GM13976 (cell line): ENCODE data around the gene FLNC.

Source experiments
- DNase-seq: peaks from one replicate; pipeline ENCODE4 v3.0.0; 2012; ENCODE audit warnings: low spot score
- in situ Hi-C: fragments of 300-500 bp; cut with MboI; formaldehyde crosslinking; loops from one replicate; pipeline ENCODE4 v1.12.0; 2022; ENCODE audit warnings: low sequenced_read_pairs, mixed read lengths, inconsistent platforms; ENCODE audit not compliant: unreplicated experiment
- TF ChIP-seq, protein P1 (sequence below): IDR thresholded peaks from 2 replicates; pipeline ENCODE4 v1.5.1; 2012; ENCODE audit warnings: borderline replicate concordance, mild to moderate bottlenecking; ENCODE audit not compliant: insufficient read depth; ENCODE audit errors: extremely low read depth, missing control alignments, control extremely low read depth

Gene FLNC

GRCh38 chr7:128859232-128860157, 29.3 kb downstream of the FLNC start:
- TF ChIP-seq, protein P1, sequence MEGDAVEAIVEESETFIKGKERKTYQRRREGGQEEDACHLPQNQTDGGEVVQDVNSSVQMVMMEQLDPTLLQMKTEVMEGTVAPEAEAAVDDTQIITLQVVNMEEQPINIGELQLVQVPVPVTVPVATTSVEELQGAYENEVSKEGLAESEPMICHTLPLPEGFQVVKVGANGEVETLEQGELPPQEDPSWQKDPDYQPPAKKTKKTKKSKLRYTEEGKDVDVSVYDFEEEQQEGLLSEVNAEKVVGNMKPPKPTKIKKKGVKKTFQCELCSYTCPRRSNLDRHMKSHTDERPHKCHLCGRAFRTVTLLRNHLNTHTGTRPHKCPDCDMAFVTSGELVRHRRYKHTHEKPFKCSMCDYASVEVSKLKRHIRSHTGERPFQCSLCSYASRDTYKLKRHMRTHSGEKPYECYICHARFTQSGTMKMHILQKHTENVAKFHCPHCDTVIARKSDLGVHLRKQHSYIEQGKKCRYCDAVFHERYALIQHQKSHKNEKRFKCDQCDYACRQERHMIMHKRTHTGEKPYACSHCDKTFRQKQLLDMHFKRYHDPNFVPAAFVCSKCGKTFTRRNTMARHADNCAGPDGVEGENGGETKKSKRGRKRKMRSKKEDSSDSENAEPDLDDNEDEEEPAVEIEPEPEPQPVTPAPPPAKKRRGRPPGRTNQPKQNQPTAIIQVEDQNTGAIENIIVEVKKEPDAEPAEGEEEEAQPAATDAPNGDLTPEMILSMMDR: no peak
- DNase-seq: no peak

GRCh38 chr7:128860158-128861073, 30.2 kb downstream of the FLNC start:
- TF ChIP-seq, protein P1: no peak
- in situ Hi-C loops: no loop called here
- no peak for DNase-seq

More at GRCh38 chr7:128859232-128860157, 29.3 kb downstream of the FLNC start:
- in situ Hi-C loops: no loop called here

DNA sequence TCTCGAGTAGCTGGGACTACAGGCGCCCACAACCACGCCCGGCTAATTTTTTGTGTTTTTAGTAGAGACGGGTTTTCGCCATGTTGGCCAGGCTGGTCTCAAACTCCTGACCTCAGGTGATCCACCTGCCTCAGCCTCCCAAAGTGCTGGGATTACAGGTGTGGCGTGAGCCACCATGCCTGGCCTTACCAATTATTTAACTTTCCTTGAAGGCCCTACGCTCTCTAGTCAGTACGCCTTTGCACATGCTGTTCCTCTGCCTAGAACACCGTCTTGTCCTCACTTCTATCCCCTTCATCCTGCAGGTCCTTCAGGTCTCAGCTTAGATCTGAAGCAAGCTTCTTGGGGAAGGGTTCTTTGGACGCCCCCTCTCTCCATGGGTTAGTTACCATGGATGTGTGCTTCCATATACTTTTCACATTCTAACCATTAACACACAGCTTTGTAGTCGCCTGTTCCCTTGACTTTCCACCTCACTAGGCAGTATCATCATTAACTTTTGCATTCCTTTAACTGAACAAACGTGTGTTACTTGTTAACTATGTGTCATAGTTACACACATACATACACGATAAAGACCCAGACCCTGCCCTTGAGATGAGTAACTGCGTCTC, 31.9 kb downstream of the FLNC start:
- in situ Hi-C loops: no loop called here
- no peak for DNase-seq
- TF ChIP-seq, protein P1: no peak

GRCh38 chr7:128862571-128863432, 32.6 kb downstream of the FLNC start, which contains the start of gene ATP6V1F:
Gene ATP6V1F, plus strand, starts transcription at chr7:128862856. Its CDS starts 49 bp downstream, at chr7:128862905.
- TF ChIP-seq, protein P1: no peak
- peak; percentile 99 for DNase-seq
- in situ Hi-C loops: no loop called here

GRCh38 chr7:128863433-128863989, 33.3 kb downstream of the FLNC start:
- TF ChIP-seq, protein P1: peak; percentile 39
- peak; percentile 74 for DNase-seq
- in situ Hi-C loops: no loop called here
